Panc1 (cell line): ENCODE measurements around the gene PADI6. TPM values are rescaled to one million over a fixed set of nuclear protein-coding genes. Genes with fewer than 3 reads are reported as not detected.
A peak's percentile ranks its signal among the peaks of the same experiment; 100 is the strongest.

ENCODE experiments used
- ATAC-seq: fragments of 200-7000 bp; cut with Tn5 transposase; 2 replicates; pipeline ENCODE4 v1.9.1; 2020; ENCODE audit warnings: mild to moderate bottlenecking, moderate library complexity
- BruUV-seq: library from RNA; stranded (reverse); fragments of 400-500 nt; replicated peaks from 2 replicates; lab custom pipeline; 2021; lab: Mats Ljungman, UMichigan
- CTCF ChIA-PET: fragments of 300-600 bp; sonication (Branson Sonifier 250); formaldehyde crosslinking; loops from one replicate; lab custom pipeline; 2022; ENCODE audit warnings: antibody characterized with exemption; lab: Charles Lee
- POLR2A ChIA-PET: fragments of 300-600 bp; sonication (Branson Sonifier 250); formaldehyde crosslinking; loops from one replicate; lab custom pipeline; 2022; ENCODE audit warnings: antibody characterized with exemption; lab: Charles Lee
- DNase-seq: peaks from one replicate; pipeline ENCODE4 v3.0.0-alpha.2; 2010; ENCODE audit warnings: low read depth, low spot score
- H3K27ac ChIP-seq: 2 replicates; pipeline ENCODE4 v1.5.1; 2011; ENCODE audit warnings: mild to moderate bottlenecking, low read length, inconsistent platforms
- H3K27me3 ChIP-seq: fragments of 200-500 bp; sonication (Bioruptor generic); 2 replicates; pipeline ENCODE4 v1.6.0; 2014; ENCODE audit warnings: low read length, inconsistent platforms; ENCODE audit not compliant: control insufficient read depth, insufficient read depth
- H3K36me3 ChIP-seq: fragments of 200-500 bp; sonication (Bioruptor generic); 2 replicates; pipeline ENCODE4 v1.5.1; 2014; ENCODE audit warnings: inconsistent platforms, mild to moderate bottlenecking, low read length, moderate library complexity; ENCODE audit not compliant: control insufficient read depth, insufficient read depth
- H3K4me1 ChIP-seq: 2 replicates; pipeline ENCODE4 v1.5.1; 2011; ENCODE audit warnings: inconsistent platforms, mild to moderate bottlenecking, low read length, moderate library complexity; ENCODE audit not compliant: control insufficient read depth, insufficient read depth
- H3K4me3 ChIP-seq, 2 experiments: 2 replicates each; pipeline ENCODE4 v1.5.1; 2011 to 2012; ENCODE audit warnings: low read depth in 2 of 2, low read length in 2 of 2, mild to moderate bottlenecking in 2 of 2, inconsistent platforms in 1 of 2, moderate library complexity in 1 of 2
- H3K9me3 ChIP-seq: fragments of 200-500 bp; sonication (Bioruptor generic); 2 replicates; pipeline ENCODE4 v1.5.1; 2014; ENCODE audit warnings: low read depth, mild to moderate bottlenecking, inconsistent platforms, low read length, moderate library complexity; ENCODE audit not compliant: control insufficient read depth, insufficient read depth
- CTCF ChIP-seq: fragments of 450-650 bp; IDR thresholded peaks from 2 replicates; pipeline ENCODE4 v1.5.1; 2017; ENCODE audit warnings: mild to moderate bottlenecking
- POLR2AphosphoS5 ChIP-seq: IDR thresholded peaks from 2 replicates; pipeline ENCODE4 v1.6.1; 2012; ENCODE audit warnings: mild to moderate bottlenecking, low read depth, low read length, moderate library complexity
- SIN3A ChIP-seq: IDR thresholded peaks from 2 replicates; pipeline ENCODE4 v1.6.1; 2012; ENCODE audit warnings: low read depth, mild to moderate bottlenecking, low read length, moderate library complexity, borderline replicate concordance; ENCODE audit not compliant: insufficient read depth
- TCF7L2 ChIP-seq: IDR thresholded peaks from 2 replicates; pipeline ENCODE4 v1.6.1; 2011; ENCODE audit warnings: mild to moderate bottlenecking, low read depth, low read length, inconsistent platforms
- in situ Hi-C: cut with HindIII; loops from 2 replicates; pipeline ENCODE4 v1.10.0; 2016; ENCODE audit warnings: low sequenced_read_pairs, low pct_unique_long_range_greater_than_20kb
- intact Hi-C: fragments of 100-400 bp; cut with micrococcal nuclease; formaldehyde crosslinking; loops from one replicate; pipeline ENCODE4 v1.10.0; 2022; ENCODE audit not compliant: unreplicated experiment
- total RNA-seq: library from RNA; stranded (reverse); gene quantifications from one replicate; pipeline ENCODE4 v1.2.1, GENCODE V29; 2021; ENCODE audit not compliant: unreplicated experiment
- TF ChIP-seq, protein P1 (sequence below), 2 experiments: IDR thresholded peaks; 2 replicates each; pipeline ENCODE4 v1.6.1; 2011 to 2012; ENCODE audit warnings: low read depth in 2 of 2, control low read depth in 1 of 2, low read length in 1 of 2, mild to moderate bottlenecking in 1 of 2, moderate library complexity in 1 of 2; ENCODE audit not compliant: insufficient read depth in 1 of 2

PADI6 gene
- total RNA-seq, 1 experiment from 2014 or later = not detected

DNA sequence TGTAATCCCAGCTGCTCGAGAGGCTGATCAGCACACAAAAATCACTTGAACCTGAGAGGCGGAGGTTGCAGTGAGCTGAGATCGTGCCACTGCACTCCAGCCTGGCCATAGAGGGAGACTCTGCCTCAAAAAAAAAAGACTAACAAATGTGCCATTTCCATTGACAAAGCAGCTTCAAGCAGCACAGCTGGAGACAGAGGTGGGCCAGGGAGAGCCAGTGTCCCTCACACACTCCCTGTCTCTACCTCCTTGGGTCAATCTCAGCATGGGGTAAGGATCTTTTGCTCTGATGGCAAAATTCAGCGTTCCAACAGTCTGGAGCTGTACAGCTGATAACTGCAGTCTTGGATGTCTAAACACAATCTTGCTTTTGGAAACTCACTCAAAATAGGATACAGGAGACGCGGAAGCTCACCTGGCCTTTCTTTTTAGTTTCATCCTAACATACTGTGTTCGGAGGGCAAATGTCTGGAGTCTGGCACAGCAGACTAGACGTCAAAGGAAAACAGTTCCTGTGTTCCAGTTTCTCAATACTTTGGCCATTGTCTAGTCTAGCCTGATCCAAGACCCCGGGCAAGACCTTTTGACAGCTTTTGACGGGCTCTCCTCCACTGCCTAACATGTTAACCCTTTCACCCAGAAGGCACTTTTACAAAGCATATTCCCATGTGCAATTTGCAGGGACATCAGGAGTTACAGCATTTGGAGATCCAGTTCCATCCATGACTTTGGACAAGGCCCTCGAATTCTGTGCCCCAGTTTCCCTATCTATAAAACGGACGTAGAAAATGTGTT lies 64.6 kb downstream of the PADI6 start:
- BruUV-seq = TSS peak; percentile 69
- POLR2A ChIA-PET = interaction anchor here (0.6 kb wide), 1 partner anchor 27 kb away, joined by 4 read pairs; no protein-coding TSS in a partner anchor
- CTCF ChIA-PET = interaction anchor here (0.6 to 0.7 kb wide), 2 partner anchors 45 to 121 kb away, joined by 3 read pairs; no protein-coding TSS in a partner anchor

GRCh38 chr1:17437260-17437579 lies 65.2 kb downstream of the PADI6 start:
- ChIA-PET POLR2A (no interaction called here), CTCF (interaction anchor here (0.7 kb wide), 1 partner anchor 44 kb away, joined by 3 read pairs; no protein-coding TSS in a partner anchor)
- Histone ChIP-seq H3K4me1 (peaks cover 39% of the 10 kb centered on the region), H3K9me3 (no peaks in the 10 kb centered on the region), H3K36me3 (peaks cover 2% of the 10 kb centered on the region; the same call in 1 of the 2 replicates), H3K27ac (peak overlapping the region; percentile 92), H3K27me3 (no peaks in the 10 kb centered on the region), H3K4me3 (peak overlapping the region; percentile 77 to 81)
- no peak for ATAC-seq
- in situ Hi-C loops = no loop called here
- DNase-seq = no peak
- no TSS peak for BruUV-seq
- TF ChIP-seq POLR2AphosphoS5 (no peak), CTCF (no peak), TCF7L2 (no peak), SIN3A (no peak)
- intact Hi-C loops = no loop called here

More for the DNA sequence above, 64.6 kb downstream of the PADI6 start:
- Histone ChIP-seq H3K4me3 (peak overlapping the region; percentile 77 to 81), H3K27me3 (no peaks in the 10 kb centered on the region), H3K4me1 (peaks cover 37% of the 10 kb centered on the region), H3K27ac (peak overlapping the region; percentile 92), H3K9me3 (no peaks in the 10 kb centered on the region), H3K36me3 (peaks cover 2% of the 10 kb centered on the region; the same call in 1 of the 2 replicates)
- DNase-seq = no peak
- intact Hi-C loops (no loop called here), in situ Hi-C loops (no loop called here)
- TF ChIP-seq CTCF (no peak), TCF7L2 (no peak), SIN3A (no peak), POLR2AphosphoS5 (no peak)
- TF ChIP-seq, protein P1, sequence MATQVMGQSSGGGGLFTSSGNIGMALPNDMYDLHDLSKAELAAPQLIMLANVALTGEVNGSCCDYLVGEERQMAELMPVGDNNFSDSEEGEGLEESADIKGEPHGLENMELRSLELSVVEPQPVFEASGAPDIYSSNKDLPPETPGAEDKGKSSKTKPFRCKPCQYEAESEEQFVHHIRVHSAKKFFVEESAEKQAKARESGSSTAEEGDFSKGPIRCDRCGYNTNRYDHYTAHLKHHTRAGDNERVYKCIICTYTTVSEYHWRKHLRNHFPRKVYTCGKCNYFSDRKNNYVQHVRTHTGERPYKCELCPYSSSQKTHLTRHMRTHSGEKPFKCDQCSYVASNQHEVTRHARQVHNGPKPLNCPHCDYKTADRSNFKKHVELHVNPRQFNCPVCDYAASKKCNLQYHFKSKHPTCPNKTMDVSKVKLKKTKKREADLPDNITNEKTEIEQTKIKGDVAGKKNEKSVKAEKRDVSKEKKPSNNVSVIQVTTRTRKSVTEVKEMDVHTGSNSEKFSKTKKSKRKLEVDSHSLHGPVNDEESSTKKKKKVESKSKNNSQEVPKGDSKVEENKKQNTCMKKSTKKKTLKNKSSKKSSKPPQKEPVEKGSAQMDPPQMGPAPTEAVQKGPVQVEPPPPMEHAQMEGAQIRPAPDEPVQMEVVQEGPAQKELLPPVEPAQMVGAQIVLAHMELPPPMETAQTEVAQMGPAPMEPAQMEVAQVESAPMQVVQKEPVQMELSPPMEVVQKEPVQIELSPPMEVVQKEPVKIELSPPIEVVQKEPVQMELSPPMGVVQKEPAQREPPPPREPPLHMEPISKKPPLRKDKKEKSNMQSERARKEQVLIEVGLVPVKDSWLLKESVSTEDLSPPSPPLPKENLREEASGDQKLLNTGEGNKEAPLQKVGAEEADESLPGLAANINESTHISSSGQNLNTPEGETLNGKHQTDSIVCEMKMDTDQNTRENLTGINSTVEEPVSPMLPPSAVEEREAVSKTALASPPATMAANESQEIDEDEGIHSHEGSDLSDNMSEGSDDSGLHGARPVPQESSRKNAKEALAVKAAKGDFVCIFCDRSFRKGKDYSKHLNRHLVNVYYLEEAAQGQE (IDR thresholded peaks at IDR 0.05; ENCODE audit: insufficient read depth in 1 of 2, low read depth in 2 of 2, low read length in 1 of 2) = no peak
- no peak for ATAC-seq
